MCF 10A (cell line): ENCODE data around the gene EIF1AD. TPM values are rescaled to one million over a fixed set of nuclear protein-coding genes. Genes with fewer than 3 reads are reported as not detected.

Experiments
- BruUV-seq: library from RNA; stranded (reverse); fragments of 400-500 nt; replicated peaks from 2 replicates; lab custom pipeline; 2021; lab: Mats Ljungman, UMichigan
- CTCF ChIA-PET: fragments of 300-600 bp; sonication (Branson Sonifier 250); formaldehyde crosslinking; extraction: SDS; loops from one replicate; lab custom pipeline; 2021; ENCODE audit warnings: antibody characterized with exemption, inconsistent platforms; lab: Yijun Ruan, JAX
- POLR2A ChIA-PET: fragments of 300-600, 350-650 bp; sonication (Branson Sonifier 250); formaldehyde crosslinking; extraction: SDS; loops from one replicate; lab custom pipeline; 2020; ENCODE audit warnings: antibody characterized with exemption, inconsistent platforms; lab: Yijun Ruan, JAX
- DNase-seq: peaks from one replicate; pipeline ENCODE4 v3.0.0-alpha.2; 2018; ENCODE audit not compliant: unreplicated experiment
- H3K27ac Mint-ChIP-seq: one replicate; pipeline ENCODE4 v1.8.0; 2022; ENCODE audit warnings: mild to moderate bottlenecking, low read depth, mixed read lengths; ENCODE audit not compliant: unreplicated experiment
- H3K27me3 Mint-ChIP-seq: one replicate; pipeline ENCODE4 v1.8.0; 2022; ENCODE audit warnings: mixed read lengths; ENCODE audit not compliant: insufficient read depth, unreplicated experiment
- H3K36me3 Mint-ChIP-seq: one replicate; pipeline ENCODE4 v1.8.0; 2022; ENCODE audit warnings: mild to moderate bottlenecking, moderate library complexity, mixed read lengths; ENCODE audit not compliant: insufficient read depth, unreplicated experiment
- H3K4me1 Mint-ChIP-seq: one replicate; pipeline ENCODE4 v1.8.0; 2022; ENCODE audit warnings: mixed read lengths; ENCODE audit not compliant: insufficient read depth, unreplicated experiment
- H3K4me3 Mint-ChIP-seq: one replicate; pipeline ENCODE4 v1.8.0; 2022; ENCODE audit warnings: mild to moderate bottlenecking, moderate library complexity, mixed read lengths; ENCODE audit not compliant: unreplicated experiment
- H3K9me3 Mint-ChIP-seq: one replicate; pipeline ENCODE4 v1.8.0; 2022; ENCODE audit warnings: mixed read lengths; ENCODE audit not compliant: unreplicated experiment
- CTCF ChIP-seq: fragments of 200-600 bp; IDR thresholded peaks from one replicate; pipeline ENCODE4 v1.8.0; 2022; ENCODE audit warnings: antibody characterized with exemption, mild to moderate bottlenecking; ENCODE audit not compliant: unreplicated experiment
- intact Hi-C: fragments of 100-400 bp; cut with micrococcal nuclease; formaldehyde crosslinking; loops from 2 replicates; pipeline ENCODE4 v1.14.1; 2022
- total RNA-seq: library from RNA; stranded (reverse); gene quantifications from 2 replicates; pipeline ENCODE4 v1.2.3, GENCODE V29; 2022

Gene EIF1AD
- total RNA-seq, 1 experiment from 2014 or later: 21.7 TPM

GRCh38 chr11:65978391-65979238 is 23.3 kb downstream of the EIF1AD start:
- no TSS peak for BruUV-seq
- H3K4me3 Mint-ChIP-seq: no peak overlapping the region
- H3K27ac Mint-ChIP-seq: no peak overlapping the region
- POLR2A ChIA-PET: no interaction called here
- no peak for TF ChIP-seq CTCF
- H3K4me1 Mint-ChIP-seq: peaks cover under 1% of the 10 kb centered on the region
- H3K9me3 Mint-ChIP-seq: no peaks in the 10 kb centered on the region
- no peak for DNase-seq
- no peaks in the 10 kb centered on the region for H3K27me3 Mint-ChIP-seq
- intact Hi-C loops: no loop called here
- CTCF ChIA-PET: interaction anchor here (0.6 to 1.7 kb wide), 2 partner anchors 10 to 273 kb away, joined by 3 to 5 read pairs; no protein-coding TSS in a partner anchor
- peaks cover 34% of the 10 kb centered on the region for H3K36me3 Mint-ChIP-seq

- ChIA-PET CTCF (interaction anchor here (1.7 kb wide), 1 partner anchor 10 kb away, joined by 5 read pairs; no protein-coding TSS in a partner anchor), POLR2A (no interaction called here)
- Mint-ChIP-seq H3K4me1 (peaks cover 8% of the 10 kb centered on the region), H3K27ac (no peak overlapping the region), H3K4me3 (no peak overlapping the region), H3K9me3 (no peaks in the 10 kb centered on the region), H3K36me3 (peaks cover 42% of the 10 kb centered on the region), H3K27me3 (no peaks in the 10 kb centered on the region)
- BruUV-seq: no TSS peak
- intact Hi-C loops: no loop called here
- DNase-seq: no peak
- TF ChIP-seq CTCF: no peak
Measured at GRCh38 chr11:65977621-65978390, 24.2 kb downstream of the EIF1AD start.

GRCh38 chr11:65976216-65977176 is 25.5 kb downstream of the EIF1AD start:
- intact Hi-C loops: no loop called here
- no peak overlapping the region for H3K27ac Mint-ChIP-seq
- no peaks in the 10 kb centered on the region for H3K9me3 Mint-ChIP-seq
- no peak for DNase-seq
- H3K27me3 Mint-ChIP-seq: no peaks in the 10 kb centered on the region
- BruUV-seq: no TSS peak
- TF ChIP-seq CTCF: no peak
- CTCF ChIA-PET: interaction anchor here (0.9 to 3.5 kb wide), 2 partner anchors 21 to 92 kb away, joined by 3 to 20 read pairs; no protein-coding TSS in a partner anchor
- H3K4me3 Mint-ChIP-seq: no peak overlapping the region
- POLR2A ChIA-PET: interaction anchor here (0.7 kb wide), 2 partner anchors 21 to 314 kb away, joined by 3 to 4 read pairs; no protein-coding TSS in a partner anchor
- peaks cover 8% of the 10 kb centered on the region for H3K4me1 Mint-ChIP-seq
- H3K36me3 Mint-ChIP-seq: peaks cover 55% of the 10 kb centered on the region
